HPDE6-E6E7 (cell line): ENCODE measurements around the gene TPSG1.
"Not testable (repeated sequence)": the region's sequence is repeated elsewhere in the genome, so short reads cannot be mapped to it uniquely, and the experiment has no call there.

Experiments used
- DNase-seq: peaks from one replicate; pipeline ENCODE4 v3.0.0; 2011; ENCODE audit warnings: missing footprints; ENCODE audit errors: extremely low spot score

Gene TPSG1

GRCh38 chr16:1230471-1231212 lies 5.6 kb upstream of the TPSG1 start:
- DNase-seq, result not testable (repeated sequence)

GRCh38 chr16:1230084-1230470 lies 5.0 kb upstream of the TPSG1 start, which contains the start of gene TPSB2:
TSS of gene TPSB2 (minus strand) at chr16:1230184. CDS start at chr16:1229951, 233 bp downstream.
- not testable (repeated sequence) for DNase-seq

- not testable (repeated sequence) for DNase-seq
Measured at GRCh38 chr16:1229476-1229875, 4.4 kb upstream of the TPSG1 start.

- not testable (repeated sequence) for DNase-seq
Measured at GRCh38 chr16:1228227-1228626, 3.2 kb upstream of the TPSG1 start.

GRCh38 chr16:1226692-1227091 lies 1.6 kb upstream of the TPSG1 start:
- not testable (repeated sequence) for DNase-seq

- DNase-seq, result not testable (repeated sequence)
Measured at GRCh38 chr16:1225728-1226311, 752 bp upstream of the TPSG1 start.

- DNase-seq, result no peak
Measured at GRCh38 chr16:1224558-1224957, 510 bp downstream of the TPSG1 start.

- DNase-seq, result no peak
Measured at GRCh38 chr16:1223355-1224214, 1.5 kb downstream of the TPSG1 start.

GRCh38 chr16:1222553-1223354 lies 2.3 kb downstream of the TPSG1 start:
- DNase-seq, result no peak

- DNase-seq, result no peak
Measured at GRCh38 chr16:1221628-1222552, 3.2 kb downstream of the TPSG1 start.

- no peak for DNase-seq
Measured at GRCh38 chr16:1220841-1221627, 4.0 kb downstream of the TPSG1 start.

GRCh38 chr16:1220098-1220728 lies 4.9 kb downstream of the TPSG1 start:
- no peak for DNase-seq

- no peak for DNase-seq
Measured at GRCh38 chr16:1218930-1219611, 6.0 kb downstream of the TPSG1 start.

- DNase-seq, result no peak
Measured at GRCh38 chr16:1218061-1218929, 6.8 kb downstream of the TPSG1 start.

- DNase-seq, result no peak
Measured at GRCh38 chr16:1217526-1217925, 7.5 kb downstream of the TPSG1 start.

- DNase-seq, result no peak
Measured at GRCh38 chr16:1216681-1217400, 8.2 kb downstream of the TPSG1 start.

- no peak for DNase-seq
Measured at GRCh38 chr16:1216296-1216619, 8.8 kb downstream of the TPSG1 start.
